Stimulated activated CD4-positive, alpha-beta T cell treated with anti-CD3 and anti-CD28 coated beads, Interleukin-4, amount 100 ng/mL, for 1 hour (primary cell): ENCODE data around the gene SCGB3A2.

Experiments
- DNase-seq: peaks from one replicate; pipeline ENCODE4 v3.0.0-alpha.2; 2020

The SCGB3A2 gene, protein sequence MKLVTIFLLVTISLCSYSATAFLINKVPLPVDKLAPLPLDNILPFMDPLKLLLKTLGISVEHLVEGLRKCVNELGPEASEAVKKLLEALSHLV

DNA sequence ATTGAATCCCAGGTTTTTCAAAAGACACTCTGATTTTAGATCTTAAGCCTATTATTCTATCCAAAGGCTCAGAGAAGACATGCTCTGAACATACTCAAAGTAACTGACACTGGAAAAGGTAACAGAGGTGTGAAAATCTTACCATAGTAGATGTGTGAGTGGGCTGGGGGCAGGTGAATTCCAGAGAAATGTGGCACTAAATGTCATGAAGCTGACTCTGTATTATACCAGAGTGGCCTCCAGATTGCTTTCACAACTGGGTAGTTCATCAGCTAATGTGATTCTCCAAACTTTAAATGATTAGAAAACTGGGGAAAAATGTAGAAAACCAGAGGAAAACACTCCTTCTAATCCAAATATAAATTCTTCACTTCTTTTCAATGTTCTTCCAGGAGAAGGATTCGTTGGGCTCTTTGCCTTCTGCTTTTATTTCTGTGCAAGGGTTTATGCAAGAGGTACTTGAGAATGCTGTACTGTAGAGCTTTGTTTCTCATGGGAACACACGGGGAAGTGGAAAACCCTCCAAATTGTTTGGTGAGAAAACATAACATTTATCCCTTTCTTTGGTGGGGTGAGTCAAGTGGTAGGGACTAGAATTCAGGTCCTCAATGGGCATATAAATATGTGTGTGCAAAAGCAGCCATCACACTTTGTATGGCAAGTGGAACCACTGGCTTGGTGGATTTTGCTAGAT is at the start of gene SCGB3A2:
TSS of gene SCGB3A2 (plus strand) at position 646 of the 694 bp plus-strand sequence. CDS start 93 bp downstream, outside the sequence.
- DNase-seq: no peak

DNA sequence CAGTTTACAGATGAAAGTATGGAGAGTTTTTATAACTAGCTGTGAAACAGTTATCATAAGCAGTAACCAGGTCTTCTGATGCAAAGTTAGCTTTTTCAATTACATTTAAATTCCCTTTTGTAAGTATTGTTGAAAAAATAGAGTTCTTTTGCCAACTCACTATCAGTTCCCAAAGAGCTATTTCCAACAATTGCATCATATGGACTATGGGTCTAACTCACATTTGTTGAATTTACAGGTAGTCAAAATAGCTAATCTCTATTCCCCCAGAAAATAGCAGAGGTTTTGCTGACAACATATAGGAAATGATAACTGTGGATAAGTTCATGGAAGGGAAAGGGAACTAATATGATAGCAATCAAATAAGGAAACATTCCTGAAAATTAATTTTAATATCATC is 48.5 kb upstream of the SCGB3A2 start:
- DNase-seq: no peak

DNA sequence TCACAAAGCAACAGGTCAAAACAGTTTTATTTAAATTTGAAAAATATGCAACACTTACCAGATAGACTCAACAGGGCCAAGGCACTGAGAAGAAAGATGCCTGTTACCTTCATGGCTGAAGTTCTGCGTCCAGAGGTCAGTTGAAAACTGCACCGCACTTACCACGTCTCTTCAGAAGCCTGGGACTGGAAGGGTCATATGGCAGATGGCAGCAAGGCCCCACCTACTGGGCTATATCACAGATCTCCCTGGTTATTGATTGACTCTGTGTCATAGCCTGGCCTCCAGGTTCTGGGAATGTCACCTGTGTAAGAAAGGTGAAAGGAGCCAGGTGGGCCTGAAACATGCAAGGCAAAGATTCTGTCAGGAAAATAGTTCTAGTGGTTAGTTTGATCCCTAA is 47.0 kb upstream of the SCGB3A2 start, which contains the start of gene SPINK1:
TSS of gene SPINK1 (minus strand) at position 207 of the 400 bp plus-strand sequence. CDS start at position 113, 94 bp downstream.
- DNase-seq: no peak

DNA sequence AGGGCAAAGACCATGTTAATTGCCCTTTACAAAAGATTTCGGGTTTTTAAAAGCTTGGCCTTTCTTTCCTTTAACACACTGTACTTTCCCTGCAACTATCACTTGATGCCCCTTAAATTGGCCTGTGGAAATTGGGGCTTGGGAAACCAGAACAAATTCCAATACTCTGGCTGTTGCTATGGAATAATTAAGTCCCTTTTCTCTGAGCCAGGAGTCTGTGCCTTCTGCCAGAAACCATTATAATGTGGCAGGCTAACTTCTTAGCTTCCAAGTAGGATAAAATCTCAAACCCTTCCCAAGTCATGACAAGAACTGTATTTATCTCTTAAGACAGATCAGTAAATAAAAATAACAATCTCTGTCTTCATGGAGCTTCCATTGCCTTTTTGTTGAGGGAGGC is 46.0 kb upstream of the SCGB3A2 start:
- no peak for DNase-seq

DNA sequence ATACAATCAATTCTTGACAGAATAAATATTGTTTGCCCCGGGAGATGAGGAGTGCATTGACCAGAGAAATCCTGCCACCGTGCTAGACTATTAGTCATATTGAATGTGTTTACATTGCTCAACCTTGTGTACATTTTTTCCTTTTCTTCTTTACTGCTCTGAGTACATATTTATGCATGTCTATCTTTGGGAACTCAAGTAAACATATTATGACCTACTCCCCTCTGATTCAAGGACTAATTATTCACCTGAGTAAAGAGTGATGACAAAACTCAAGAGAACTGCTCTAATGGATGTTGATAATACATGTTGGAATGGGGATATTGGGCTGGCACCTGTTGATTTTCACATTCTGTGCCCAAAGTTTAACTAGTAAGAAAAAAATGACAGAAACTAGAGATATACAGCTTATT is 43.1 kb upstream of the SCGB3A2 start:
- no peak for DNase-seq

DNA sequence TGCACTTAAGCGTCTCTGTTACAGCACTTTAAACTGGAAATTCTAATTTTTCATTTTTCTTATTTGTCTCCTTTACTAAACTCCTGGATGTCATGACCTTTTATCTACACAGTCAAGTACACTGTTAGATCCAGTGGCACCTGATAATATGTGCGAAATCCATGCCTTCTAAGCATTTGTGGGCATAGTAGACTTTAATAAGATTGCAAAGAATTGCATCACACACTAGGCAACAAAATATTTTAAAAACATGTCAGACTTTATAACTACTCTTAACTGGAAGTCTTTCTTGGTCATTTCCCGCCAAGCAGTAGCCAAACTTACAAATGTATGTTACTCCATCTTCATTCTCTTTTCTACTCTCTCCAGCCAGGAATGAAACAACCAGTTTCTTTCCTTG is 42.1 kb upstream of the SCGB3A2 start:
- DNase-seq: no peak

DNA sequence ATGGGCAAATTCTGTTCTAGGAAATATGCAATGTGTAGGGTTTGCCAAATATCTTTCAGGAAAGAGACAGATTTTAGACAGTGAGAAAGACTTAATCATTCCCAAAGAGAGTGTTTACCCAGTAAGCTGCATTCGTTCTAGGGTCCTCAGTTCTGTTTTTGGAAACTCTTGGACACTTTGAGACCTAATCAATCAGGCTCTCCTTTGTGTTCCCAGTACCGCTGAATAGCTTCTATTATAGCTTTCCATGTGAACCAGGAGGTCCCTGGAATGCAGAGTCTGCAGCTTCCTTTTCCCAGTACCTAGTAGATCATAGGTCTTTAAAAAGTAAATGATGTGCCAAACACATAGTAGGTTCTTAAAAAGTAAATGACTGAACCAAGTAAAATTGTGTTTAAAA is 35.6 kb upstream of the SCGB3A2 start:
- no peak for DNase-seq

DNA sequence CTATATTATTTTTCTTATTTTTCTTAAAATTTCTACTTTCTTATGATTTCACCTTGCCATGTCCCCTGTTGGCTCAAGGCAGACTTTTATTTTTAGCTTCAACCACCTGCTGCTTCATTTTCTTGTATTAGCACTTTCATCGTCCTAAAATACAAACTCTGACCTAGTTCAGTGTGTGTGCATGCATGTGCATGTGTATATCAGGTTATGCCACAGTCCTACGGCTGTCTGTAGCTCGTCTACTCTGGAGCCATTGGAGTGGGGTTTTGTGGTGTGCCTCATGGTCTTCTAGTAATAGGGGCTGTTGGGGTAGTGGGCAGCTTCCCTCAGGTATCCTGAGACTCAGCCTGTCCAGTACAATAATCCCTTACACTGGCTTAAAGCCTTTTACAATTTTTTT is 33.7 kb upstream of the SCGB3A2 start:
- no peak for DNase-seq

DNA sequence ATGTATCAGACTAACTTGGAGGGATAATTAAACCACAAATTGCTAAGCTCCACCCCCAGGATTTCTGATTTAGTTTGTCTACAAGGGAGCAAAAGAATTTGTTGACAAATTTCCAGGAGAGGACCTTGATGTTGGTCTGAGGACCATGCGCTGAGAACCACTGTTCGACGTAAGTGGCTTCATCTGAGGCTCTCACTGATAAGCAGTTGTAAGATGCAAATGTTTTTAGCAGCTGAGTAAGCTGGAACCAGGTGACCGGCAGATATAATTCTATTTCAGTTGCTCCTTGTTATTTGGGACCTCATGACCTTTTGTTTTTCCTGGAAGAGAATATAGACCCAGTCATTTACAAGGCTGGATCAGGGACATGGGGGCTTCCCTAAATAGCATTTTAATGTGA is 32.9 kb upstream of the SCGB3A2 start:
- no peak for DNase-seq

DNA sequence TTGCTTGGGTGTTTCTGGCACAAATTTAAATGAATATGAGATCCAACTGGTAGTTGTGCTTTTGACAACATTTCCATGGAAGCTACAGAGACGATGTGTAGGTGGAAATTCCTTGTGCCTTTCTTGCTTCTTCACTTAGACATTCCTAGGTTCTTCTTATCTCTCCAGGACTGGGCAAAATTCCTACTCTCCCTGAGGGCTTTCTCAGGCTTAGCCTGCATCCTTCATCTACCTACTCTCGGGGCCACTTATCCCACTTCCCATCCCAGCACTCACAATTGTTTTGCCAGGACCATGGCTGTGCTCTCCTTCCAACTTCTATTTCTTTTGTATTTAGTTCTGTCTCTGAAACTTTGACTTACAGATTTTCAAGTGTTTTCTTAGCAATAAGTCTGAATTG is 29.3 kb upstream of the SCGB3A2 start:
- no peak for DNase-seq

DNA sequence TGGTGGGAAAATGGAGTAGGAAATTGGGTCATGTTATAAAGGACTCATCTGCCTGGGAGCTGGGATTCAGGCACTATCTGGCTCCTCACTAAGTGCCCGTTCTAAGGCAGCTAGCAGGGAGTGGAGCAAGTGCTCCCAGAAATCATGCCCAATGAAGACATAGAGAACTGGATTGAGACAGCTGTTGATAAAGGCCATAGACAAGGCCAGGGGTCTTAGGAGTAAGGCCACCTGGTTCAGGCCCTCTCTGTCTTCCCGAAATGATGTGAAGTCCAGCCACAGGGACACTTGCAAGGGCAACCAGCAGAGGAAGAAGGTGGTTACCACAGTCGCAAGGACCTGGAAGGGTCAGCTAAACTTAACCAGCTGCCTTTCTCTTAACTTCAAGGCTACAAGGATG is 26.9 kb upstream of the SCGB3A2 start:
- DNase-seq: no peak

DNA sequence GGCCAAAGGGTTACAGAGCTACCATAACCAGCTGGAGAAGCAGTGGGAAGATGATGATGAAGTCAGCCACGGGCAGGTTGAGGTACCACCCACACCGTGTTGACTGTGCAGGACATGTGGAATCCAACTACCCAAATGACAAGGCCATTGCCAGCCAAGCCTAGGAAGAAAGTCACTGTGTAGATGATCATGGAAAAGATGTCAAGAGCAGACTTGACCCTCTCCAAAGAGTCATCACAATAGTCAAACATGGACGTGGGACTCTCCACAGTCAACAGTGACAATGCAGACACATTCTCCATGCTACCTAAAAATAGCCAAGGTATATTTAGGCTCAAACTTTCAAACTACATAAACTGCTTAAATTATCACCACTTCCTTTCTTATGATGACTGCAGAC is 26.1 kb upstream of the SCGB3A2 start:
- no peak for DNase-seq

DNA sequence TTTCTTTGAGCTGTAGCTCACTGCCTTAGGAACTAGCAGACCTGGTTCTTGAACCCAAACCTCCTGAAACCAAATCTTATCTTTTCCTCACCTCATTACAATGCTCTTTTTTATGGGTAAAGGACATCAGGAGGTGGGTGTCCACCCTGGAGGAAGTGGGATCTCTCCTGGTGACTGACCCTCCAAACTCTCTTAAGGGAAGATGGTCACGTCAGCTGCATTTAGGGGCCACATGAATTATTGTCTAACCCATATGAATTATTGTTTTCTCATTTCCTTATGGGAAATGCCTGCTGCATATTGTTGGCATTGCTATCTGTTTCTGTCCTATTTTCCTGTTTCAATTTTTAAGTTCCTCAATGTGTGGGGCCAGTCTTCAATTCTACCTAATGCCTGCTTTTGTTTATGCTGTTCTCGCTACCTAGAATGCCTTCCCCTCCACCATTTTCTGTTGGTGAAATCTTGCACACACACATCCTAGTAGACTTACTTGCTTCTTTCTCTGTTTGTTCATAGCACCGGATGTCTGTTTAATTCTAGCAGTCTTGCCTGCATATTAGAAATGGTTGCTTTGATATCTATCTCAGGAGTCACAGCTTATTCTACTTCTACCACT is 25.0 kb upstream of the SCGB3A2 start:
- no peak for DNase-seq

DNA sequence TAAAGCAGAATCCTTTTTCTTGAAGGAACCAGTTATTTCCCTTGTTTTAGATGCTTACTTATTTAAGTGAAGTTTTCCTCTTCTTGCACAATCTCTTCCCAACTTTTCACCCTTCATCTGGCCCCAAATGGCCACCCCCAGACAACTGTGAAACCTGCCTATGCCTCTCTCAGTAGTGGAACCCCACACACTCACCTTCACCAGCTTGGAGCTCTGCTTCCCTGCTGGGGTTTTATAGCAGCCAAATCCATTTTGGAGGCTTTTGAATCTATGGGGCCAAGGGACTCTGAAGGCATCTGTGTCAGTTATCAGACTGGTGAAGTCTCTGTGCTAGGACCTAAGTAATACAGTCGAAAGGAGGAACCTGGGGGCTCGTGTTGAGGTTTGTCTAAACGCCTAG is 24.2 kb upstream of the SCGB3A2 start:
- no peak for DNase-seq

DNA sequence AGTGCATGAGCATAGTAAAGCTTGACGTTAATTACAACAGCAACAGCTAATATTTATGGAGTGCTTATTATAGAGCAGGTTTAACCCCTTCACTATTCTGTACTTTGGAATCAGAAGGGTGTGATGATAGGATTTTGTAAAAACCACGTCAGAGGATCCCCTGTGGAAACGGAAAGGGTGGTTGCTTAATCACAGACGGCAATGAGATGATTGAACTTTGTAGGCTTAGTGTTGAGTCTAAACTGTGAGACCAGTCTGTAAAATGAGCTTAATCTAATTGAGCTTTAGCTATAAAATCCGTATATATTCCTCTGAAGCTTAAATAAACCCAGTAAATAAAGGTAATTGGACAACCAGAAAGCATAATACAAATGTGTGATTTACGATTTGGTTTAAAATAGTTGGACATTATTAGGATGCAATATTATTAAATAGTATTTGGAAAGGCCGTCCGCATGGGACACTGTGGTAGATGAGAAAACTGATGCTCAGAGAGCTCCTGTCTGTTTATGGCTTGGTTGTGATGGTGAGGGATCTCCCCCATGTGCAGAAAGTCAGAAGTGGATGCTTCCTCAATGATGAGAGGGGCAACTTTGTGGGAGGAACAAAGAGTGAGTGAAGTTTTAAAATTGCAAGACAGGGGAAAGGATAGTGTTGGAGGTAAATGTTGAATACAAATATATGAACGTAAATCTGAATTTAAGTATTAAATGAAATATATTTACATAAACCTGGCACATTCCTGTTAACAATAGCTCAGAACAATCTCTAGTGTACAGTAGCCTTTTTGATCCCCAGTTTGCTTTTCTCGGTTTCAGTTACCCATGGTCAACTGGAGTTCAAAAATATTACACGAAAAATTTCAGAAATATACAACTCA is 23.4 kb upstream of the SCGB3A2 start:
- no peak for DNase-seq

DNA sequence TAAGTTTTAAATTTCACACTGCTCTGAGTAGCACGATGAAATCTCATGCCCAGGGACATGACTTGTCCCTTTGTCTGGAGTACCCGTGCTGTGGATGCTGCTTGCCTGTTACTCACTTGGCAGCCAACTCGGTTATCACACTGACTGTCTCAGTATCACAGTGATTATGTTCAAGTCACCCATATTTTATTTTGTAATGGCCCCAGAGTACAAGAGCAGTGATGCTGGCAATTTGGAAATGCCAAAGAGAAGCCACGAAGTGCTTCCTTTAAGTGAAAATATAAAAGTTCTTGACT is 22.8 kb upstream of the SCGB3A2 start:
- no peak for DNase-seq

DNA sequence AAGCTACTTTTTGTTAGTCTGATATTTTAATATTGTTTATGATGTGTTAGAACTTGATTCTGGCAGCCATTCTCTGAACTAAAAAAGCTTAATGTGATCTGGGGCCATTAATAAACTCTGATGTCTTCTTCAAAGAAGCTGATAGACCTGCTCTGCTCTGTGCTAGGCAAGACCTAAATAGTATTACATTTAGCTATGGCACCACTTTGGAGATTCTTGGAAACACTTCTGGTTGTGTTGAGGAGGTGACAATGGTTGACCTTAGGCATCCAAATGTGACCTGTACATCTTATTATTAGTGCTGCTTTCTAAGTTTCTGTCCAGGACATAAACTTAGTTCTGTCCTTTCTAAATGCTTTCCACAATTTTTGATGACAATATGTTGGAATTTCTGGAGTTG is 21.7 kb upstream of the SCGB3A2 start:
- no peak for DNase-seq

DNA sequence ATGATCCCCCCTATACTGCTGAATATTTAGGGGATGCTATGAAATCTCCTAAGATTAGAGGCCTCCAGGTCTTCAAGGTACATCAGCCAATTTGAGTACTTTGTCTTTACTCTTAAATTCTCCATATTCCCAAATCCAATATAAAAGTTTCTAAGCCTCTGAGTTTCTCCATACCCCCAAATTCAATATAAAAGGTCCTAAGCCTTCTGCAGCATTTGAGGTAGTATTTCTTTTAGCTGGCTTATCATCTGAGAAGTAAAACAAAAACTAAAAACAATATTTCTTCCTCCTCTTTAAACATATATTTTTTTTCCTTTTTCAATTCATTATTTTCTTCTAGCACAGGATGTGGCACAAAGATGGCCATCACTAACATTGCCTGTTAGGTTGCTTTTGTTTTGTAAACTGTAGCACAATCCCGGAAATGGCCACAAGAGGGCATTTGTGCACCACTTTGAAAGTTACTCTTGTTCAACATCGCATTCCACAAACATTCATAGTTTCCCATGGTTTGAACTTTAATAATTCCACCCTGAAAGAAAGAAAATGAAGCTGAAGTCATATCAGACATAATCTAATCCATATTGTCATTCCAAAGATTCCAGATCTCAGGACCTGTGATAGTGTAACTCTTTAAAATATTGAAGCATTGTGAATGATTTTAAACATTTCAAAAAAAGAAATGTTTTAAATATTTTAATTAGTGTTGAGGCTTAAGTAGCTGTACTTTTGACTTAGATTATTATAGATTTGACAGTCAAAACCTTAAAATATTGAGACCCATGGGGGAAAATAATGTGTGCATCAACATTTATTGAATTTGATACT is 21.0 kb upstream of the SCGB3A2 start:
- peak; percentile 16 for DNase-seq

DNA sequence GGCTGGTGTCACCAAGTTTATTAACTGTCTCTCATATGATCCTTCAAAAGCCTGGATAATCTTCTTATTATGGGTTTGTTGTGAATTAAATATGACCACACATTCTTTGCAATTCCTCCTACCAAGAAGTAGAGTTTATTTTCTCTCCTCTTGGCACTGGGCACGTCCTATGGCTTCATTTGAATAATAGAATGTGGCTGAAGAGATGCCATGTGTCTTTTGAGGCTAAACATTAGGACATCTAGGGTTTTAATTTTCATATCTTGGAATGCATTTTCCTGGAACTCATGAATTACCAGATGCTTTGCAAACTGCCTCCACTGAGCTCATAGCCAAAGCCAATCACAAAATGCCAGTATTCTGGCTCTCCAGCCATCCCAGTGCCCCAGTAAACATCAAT is 19.9 kb upstream of the SCGB3A2 start:
- no peak for DNase-seq

DNA sequence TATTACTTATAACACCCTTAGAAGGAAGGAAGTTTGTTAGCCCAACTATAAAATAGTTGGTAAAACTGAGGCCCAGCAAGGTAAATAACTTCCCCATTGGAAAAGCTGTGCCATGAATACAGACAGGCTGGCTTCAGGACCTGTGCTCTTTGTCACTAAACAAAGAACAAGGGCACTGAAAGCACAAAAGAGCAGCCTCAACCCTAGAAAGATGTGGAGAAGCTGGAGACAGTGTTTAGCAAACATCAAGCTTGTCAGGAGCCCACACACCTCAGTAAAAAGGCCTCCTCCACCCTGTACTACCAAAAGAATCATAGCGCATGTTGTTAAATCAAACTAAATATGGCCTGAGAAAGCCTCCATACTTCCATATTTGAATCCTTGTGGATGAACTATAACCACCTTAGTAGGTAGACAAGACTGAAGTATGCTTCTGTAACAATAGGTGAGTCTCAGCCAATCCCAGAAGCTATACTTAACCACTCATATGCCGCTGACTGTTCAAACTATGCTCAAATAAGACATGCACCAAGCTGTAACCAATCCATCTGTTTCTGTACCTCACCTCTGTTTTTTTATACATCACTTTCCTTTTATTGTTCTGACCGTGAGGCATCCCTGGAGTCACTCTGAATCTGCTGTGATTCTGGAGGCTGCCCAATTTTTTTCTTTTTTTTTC is 18.4 kb upstream of the SCGB3A2 start:
- DNase-seq: no peak

DNA sequence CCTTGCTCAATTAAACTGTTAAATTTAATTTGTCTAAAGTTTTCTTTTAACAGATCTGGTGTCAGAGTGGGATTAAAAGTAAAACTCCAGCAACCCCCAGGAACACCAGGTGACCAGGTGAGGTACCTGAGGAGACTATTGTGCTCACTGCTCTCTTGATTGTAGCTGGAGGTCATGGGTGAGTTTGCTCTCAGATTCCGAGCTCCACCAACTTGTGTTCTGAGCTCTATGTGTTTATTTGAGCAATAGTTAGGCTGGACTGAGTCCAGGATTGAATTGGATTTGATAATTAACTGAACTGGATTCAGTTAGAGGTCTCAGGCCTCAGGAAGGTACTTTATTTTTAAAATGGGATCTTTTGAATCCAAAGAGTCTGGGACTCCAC is 17.9 kb upstream of the SCGB3A2 start:
- DNase-seq: no peak

DNA sequence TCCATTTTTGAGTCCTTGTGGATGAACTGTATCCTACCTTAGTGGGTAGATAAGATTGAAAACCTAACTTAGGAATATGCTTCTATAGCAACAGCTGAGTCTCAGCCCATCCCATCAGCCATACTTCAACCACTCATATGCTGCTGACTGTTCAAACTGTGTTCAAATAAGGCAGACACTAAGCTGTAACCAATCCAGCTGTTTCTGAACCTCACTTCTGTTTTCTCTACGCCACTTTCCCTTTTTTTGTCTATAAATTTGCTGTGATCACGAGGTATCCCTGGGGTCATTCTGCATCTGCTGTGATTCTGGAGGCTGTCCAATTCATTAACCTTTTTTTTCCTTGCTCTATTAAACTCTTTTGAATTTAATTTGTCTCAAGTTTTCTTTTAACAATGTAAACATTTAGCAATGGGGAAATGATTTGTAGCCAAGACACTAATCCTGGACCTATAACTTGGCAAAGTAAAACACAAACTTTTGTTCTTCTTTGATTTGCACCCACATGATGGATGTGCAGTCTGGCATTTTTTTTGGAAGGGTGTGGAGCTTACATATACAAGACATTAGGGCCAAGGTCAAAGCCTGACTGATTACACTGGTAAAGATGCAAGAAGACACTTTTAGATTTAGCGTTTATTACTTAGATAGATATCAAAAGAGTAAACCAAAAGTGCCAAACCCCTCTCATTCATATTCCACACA is 14.9 kb upstream of the SCGB3A2 start:
- no peak for DNase-seq
